ENCODE data around the gene SPTLC3.

SPTLC3 gene

GRCh38 chr20:13034936-13035335 lies 26.2 kb downstream of the SPTLC3 start:
- DNase-seq = no peak

GRCh38 chr20:13035399-13036152 lies 26.8 kb downstream of the SPTLC3 start:
- DNase-seq = no peak

- no peak for DNase-seq
These were observed 29.0 kb downstream of the SPTLC3 start for GRCh38 chr20:13037727-13038126.

- DNase-seq = no peak
These were observed 33.0 kb downstream of the SPTLC3 start for GRCh38 chr20:13041574-13042457.

GRCh38 chr20:13042458-13042794 lies 33.7 kb downstream of the SPTLC3 start:
- no peak for DNase-seq

- DNase-seq = no peak
These were observed 37.6 kb downstream of the SPTLC3 start for GRCh38 chr20:13046409-13046808.

- DNase-seq = no peak
These were observed 45.2 kb downstream of the SPTLC3 start for GRCh38 chr20:13054011-13054410.

- no peak for DNase-seq
These were observed 50.1 kb downstream of the SPTLC3 start for GRCh38 chr20:13058666-13059389.

GRCh38 chr20:13059398-13060136 lies 50.8 kb downstream of the SPTLC3 start:
- no peak for DNase-seq

- DNase-seq = no peak
These were observed 51.6 kb downstream of the SPTLC3 start for GRCh38 chr20:13060327-13060726.

GRCh38 chr20:13061381-13061780 lies 52.6 kb downstream of the SPTLC3 start:
- DNase-seq = no peak

- no peak for DNase-seq
These were observed 54.0 kb downstream of the SPTLC3 start for GRCh38 chr20:13062789-13063188.

GRCh38 chr20:13068336-13068735 lies 59.6 kb downstream of the SPTLC3 start:
- no peak for DNase-seq

GRCh38 chr20:13081877-13082276 lies 73.1 kb downstream of the SPTLC3 start:
- no peak for DNase-seq

GRCh38 chr20:13082378-13082777 lies 73.6 kb downstream of the SPTLC3 start:
- no peak for DNase-seq

- DNase-seq = no peak
These were observed 76.5 kb downstream of the SPTLC3 start for GRCh38 chr20:13085275-13085674.

- DNase-seq = no peak
These were observed 81.2 kb downstream of the SPTLC3 start for GRCh38 chr20:13089950-13090469.

- no peak for DNase-seq
These were observed 83.3 kb downstream of the SPTLC3 start for GRCh38 chr20:13092111-13092510.

- no peak for DNase-seq
These were observed 86.2 kb downstream of the SPTLC3 start for GRCh38 chr20:13094976-13095375.

GRCh38 chr20:13098720-13099355 lies 90.1 kb downstream of the SPTLC3 start:
- DNase-seq = no peak

- DNase-seq = no peak
These were observed 90.9 kb downstream of the SPTLC3 start for GRCh38 chr20:13099676-13100075.

- no peak for DNase-seq
These were observed 92.5 kb downstream of the SPTLC3 start for GRCh38 chr20:13101276-13101675.

All from DMS 273 treated with DMSO at 0.1 percent for 48 hours (cell line).